Activated T-cell treated with anti-CD3 and anti-CD28 coated beads for 1 hour (primary cell): ENCODE data around the gene TRAF3.

Source experiments
- DNase-seq: peaks from one replicate; pipeline ENCODE4 v3.0.0-alpha.2; 2020; ENCODE audit warnings: low read depth

The TRAF3 gene

GRCh38 chr14:102939329-102939728 lies 162.1 kb downstream of the TRAF3 start:
- no peak for DNase-seq

- DNase-seq: no peak
Observed at GRCh38 chr14:102939820-102940561, 162.7 kb downstream of the TRAF3 start.

- no peak for DNase-seq
Observed at GRCh38 chr14:102940729-102941362, 163.6 kb downstream of the TRAF3 start.

GRCh38 chr14:102941419-102942011 lies 164.3 kb downstream of the TRAF3 start:
- no peak for DNase-seq

- no peak for DNase-seq
Observed at GRCh38 chr14:102942069-102942468, 164.8 kb downstream of the TRAF3 start.

- DNase-seq: no peak
Observed at GRCh38 chr14:102943454-102943853, 166.2 kb downstream of the TRAF3 start.

- no peak for DNase-seq
Observed at GRCh38 chr14:102943979-102944378, 166.7 kb downstream of the TRAF3 start.

- DNase-seq: no peak
Observed at GRCh38 chr14:102944448-102945330, 167.4 kb downstream of the TRAF3 start.

- no peak for DNase-seq
Observed at GRCh38 chr14:102945346-102946130, 168.3 kb downstream of the TRAF3 start.

- no peak for DNase-seq
Observed at GRCh38 chr14:102947321-102948103, 170.3 kb downstream of the TRAF3 start.

GRCh38 chr14:102948698-102949061 lies 171.4 kb downstream of the TRAF3 start:
- DNase-seq: no peak

GRCh38 chr14:102949062-102949800 lies 172.0 kb downstream of the TRAF3 start:
- no peak for DNase-seq

GRCh38 chr14:102949801-102950451 lies 172.7 kb downstream of the TRAF3 start:
- DNase-seq: no peak

- DNase-seq: no peak
Observed at GRCh38 chr14:102951034-102951433, 173.8 kb downstream of the TRAF3 start.

GRCh38 chr14:102951799-102952198 lies 174.6 kb downstream of the TRAF3 start:
- no peak for DNase-seq

GRCh38 chr14:102952276-102952675 lies 175.0 kb downstream of the TRAF3 start:
- DNase-seq: no peak

- DNase-seq: no peak
Observed at GRCh38 chr14:102953100-102953499, 175.9 kb downstream of the TRAF3 start.

GRCh38 chr14:102954081-102954789 lies 177.0 kb downstream of the TRAF3 start:
- DNase-seq: no peak
